ENCODE data around the gene DNAL1.

Gene DNAL1

GRCh38 chr14:73726025-73726961 lies 81.5 kb downstream of the DNAL1 start:
- DNase-seq: no peak

- DNase-seq: no peak
Measured at GRCh38 chr14:73727166-73727565, 82.4 kb downstream of the DNAL1 start.

GRCh38 chr14:73728717-73729330 lies 84.0 kb downstream of the DNAL1 start:
- peak; percentile 43 for DNase-seq

GRCh38 chr14:73729556-73730265 lies 84.9 kb downstream of the DNAL1 start:
- no peak for DNase-seq

GRCh38 chr14:73731111-73731510 lies 86.3 kb downstream of the DNAL1 start:
- no peak for DNase-seq

- DNase-seq: no peak
Measured at GRCh38 chr14:73732006-73732405, 87.2 kb downstream of the DNAL1 start.

- no peak for DNase-seq
Measured at GRCh38 chr14:73736842-73737241, 92.1 kb downstream of the DNAL1 start.

- no peak for DNase-seq
Measured at GRCh38 chr14:73738518-73739173, 93.9 kb downstream of the DNAL1 start.

GRCh38 chr14:73739174-73739898 lies 94.5 kb downstream of the DNAL1 start:
- DNase-seq: no peak

GRCh38 chr14:73739899-73740617 lies 95.3 kb downstream of the DNAL1 start:
- DNase-seq: no peak

- DNase-seq: no peak
Measured at GRCh38 chr14:73740618-73741326, 96.0 kb downstream of the DNAL1 start.

GRCh38 chr14:73741386-73741875 lies 96.6 kb downstream of the DNAL1 start:
- DNase-seq: peak; percentile 50

GRCh38 chr14:73741876-73742519 lies 97.2 kb downstream of the DNAL1 start:
- DNase-seq: no peak

GRCh38 chr14:73742520-73743238 lies 97.9 kb downstream of the DNAL1 start:
- DNase-seq: no peak

- DNase-seq: peak; percentile 6
Measured at GRCh38 chr14:73743431-73743931, 98.7 kb downstream of the DNAL1 start.

GRCh38 chr14:73744175-73744867 lies 99.5 kb downstream of the DNAL1 start:
- DNase-seq: no peak

GRCh38 chr14:73744874-73745529 lies 100.2 kb downstream of the DNAL1 start:
- no peak for DNase-seq
